ENCODE measurements around the gene IRX5.

The IRX5 gene

GRCh38 chr16:54931120-54932014 lies 702 bp downstream of the IRX5 start:
- ATAC-seq (no peak), DNase-seq (peak; percentile 23)

- ATAC-seq (no peak), DNase-seq (no peak)
Measured at GRCh38 chr16:54932021-54932660, 1.5 kb downstream of the IRX5 start.

GRCh38 chr16:54932737-54933254 lies 2.1 kb downstream of the IRX5 start:
- no peak for ATAC-seq
- DNase-seq: no peak

GRCh38 chr16:54933281-54934011 lies 2.8 kb downstream of the IRX5 start:
- no peak for DNase-seq
- ATAC-seq: no peak

- ATAC-seq: no peak
- no peak for DNase-seq
Measured at GRCh38 chr16:54934481-54935265, 4.0 kb downstream of the IRX5 start.

GRCh38 chr16:54935266-54935968 lies 4.8 kb downstream of the IRX5 start:
- DNase-seq (no peak), ATAC-seq (no peak)

GRCh38 chr16:54936201-54936978 lies 5.7 kb downstream of the IRX5 start:
- DNase-seq: peak; percentile 12
- no peak for ATAC-seq

GRCh38 chr16:54936979-54937670 lies 6.5 kb downstream of the IRX5 start:
- DNase-seq (peak; percentile 23), ATAC-seq (no peak)

- DNase-seq: no peak
- ATAC-seq: no peak
Measured at GRCh38 chr16:54937671-54938211, 7.1 kb downstream of the IRX5 start.

GRCh38 chr16:54938212-54939028 lies 7.8 kb downstream of the IRX5 start:
- no peak for DNase-seq
- no peak for ATAC-seq

- no peak for DNase-seq
- ATAC-seq: no peak
Measured at GRCh38 chr16:54939029-54939346, 8.3 kb downstream of the IRX5 start.

GRCh38 chr16:54939510-54940278 lies 9.0 kb downstream of the IRX5 start:
- ATAC-seq: no peak
- no peak for DNase-seq

- ATAC-seq (no peak), DNase-seq (no peak)
Measured at GRCh38 chr16:54940279-54940604, 9.6 kb downstream of the IRX5 start.

- ATAC-seq: no peak
- no peak for DNase-seq
Measured at GRCh38 chr16:54942353-54942943, 11.8 kb downstream of the IRX5 start.

- DNase-seq (no peak), ATAC-seq (no peak)
Measured at GRCh38 chr16:54944002-54944401, 13.3 kb downstream of the IRX5 start.

GRCh38 chr16:54945063-54945462 lies 14.4 kb downstream of the IRX5 start:
- ATAC-seq (no peak), DNase-seq (no peak)

GRCh38 chr16:54946909-54947308 lies 16.2 kb downstream of the IRX5 start:
- ATAC-seq (no peak), DNase-seq (no peak)

- DNase-seq: no peak
- ATAC-seq: no peak
Measured at GRCh38 chr16:54947616-54948015, 17.0 kb downstream of the IRX5 start.
